GM12892 (cell line): ENCODE results near the gene ADPRH.

ENCODE experiments used
- POLR2A ChIP-seq: IDR thresholded peaks from 2 replicates; pipeline ENCODE4 v1.6.1; 2011; ENCODE audit warnings: low read depth, low read length, control low read depth
- POLR2AphosphoS5 ChIP-seq: IDR thresholded peaks from 2 replicates; pipeline ENCODE4 v1.6.1; 2011; ENCODE audit warnings: low read depth, low read length, control low read depth
- TAF1 ChIP-seq: IDR thresholded peaks from 2 replicates; pipeline ENCODE4 v1.6.1; 2011; ENCODE audit warnings: low read depth, mild to moderate bottlenecking, control low read depth, low read length, borderline replicate concordance

DNA sequence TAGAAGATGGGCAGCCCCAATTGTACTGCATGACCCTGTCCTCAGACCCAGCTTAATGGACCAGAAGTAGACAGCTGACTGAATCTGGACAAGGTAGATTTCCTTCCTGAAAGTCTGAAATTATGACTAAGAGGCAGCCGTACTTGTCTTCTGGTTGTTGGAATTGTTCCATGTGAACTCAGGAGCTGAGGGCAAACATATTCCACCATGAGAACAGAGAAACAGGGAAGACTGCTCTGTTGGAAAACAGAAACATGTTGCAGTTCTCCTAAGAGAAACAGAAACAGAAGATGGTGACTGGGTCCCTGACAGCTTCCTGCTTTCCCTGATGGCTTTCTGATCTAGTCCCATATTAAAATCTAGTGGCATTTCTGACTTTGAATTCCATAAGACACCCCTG lies 57.0 kb downstream of the ADPRH start:
- TF ChIP-seq POLR2A, result no peak
- no peak for TF ChIP-seq POLR2AphosphoS5
- no peak for TF ChIP-seq TAF1
